Lung (tissue), 12 donors: ENCODE data around the gene CST4. TPM values are rescaled to one million over a fixed set of nuclear protein-coding genes. Genes with fewer than 3 reads are reported as not detected.
A peak's percentile ranks its signal among the peaks of the same experiment; 100 is the strongest.

ENCODE experiments used
- ATAC-seq: fragments of 200-7000 bp; cut with Tn5 transposase; one replicate; pipeline ENCODE4 v1.9.1; 2020; ENCODE audit warnings: moderate number of reproducible peaks; ENCODE audit not compliant: insufficient read depth, low FRiP score
- DNase-seq, 3 donors: peaks; one replicate each; pipeline ENCODE4 v3.0.0-alpha.2; 2013 to 2017
- H3K27ac ChIP-seq, 2 donors: one replicate each; pipeline ENCODE4 v1.5.1; 2013; ENCODE audit warnings: mild to moderate bottlenecking in 2 of 2, moderate library complexity in 2 of 2, control low read depth in 1 of 2, inconsistent platforms in 1 of 2, low read depth in 1 of 2, low read length in 1 of 2
- H3K27me3 ChIP-seq, 3 donors: one replicate each; pipeline ENCODE4 v1.5.1; 2013; ENCODE audit warnings: low read length in 2 of 3; ENCODE audit not compliant: control insufficient read depth in 3 of 3, insufficient read depth in 3 of 3
- H3K36me3 ChIP-seq, 4 donors: one replicate each; pipeline ENCODE4 v1.5.1; 2013; ENCODE audit warnings: low read length in 4 of 4, mild to moderate bottlenecking in 1 of 4, moderate library complexity in 1 of 4; ENCODE audit not compliant: control insufficient read depth in 4 of 4, insufficient read depth in 4 of 4
- H3K4me1 ChIP-seq, 5 donors: one replicate each; pipeline ENCODE4 v1.5.1; 2013; ENCODE audit warnings: low read length in 5 of 5, mild to moderate bottlenecking in 2 of 5, moderate library complexity in 1 of 5; ENCODE audit not compliant: control insufficient read depth in 5 of 5, insufficient read depth in 5 of 5
- H3K4me3 ChIP-seq: one replicate; pipeline ENCODE4 v1.5.1; 2013; ENCODE audit warnings: mild to moderate bottlenecking, control low read depth, moderate library complexity
- H3K9ac ChIP-seq, 2 donors: one replicate each; pipeline ENCODE4 v1.5.1; 2013; ENCODE audit warnings: low read length in 2 of 2, control low read depth in 1 of 2; ENCODE audit not compliant: insufficient read depth in 1 of 2
- H3K9me3 ChIP-seq, 4 donors: one replicate each; pipeline ENCODE4 v1.5.1; 2013; ENCODE audit warnings: low read length in 3 of 4, mild to moderate bottlenecking in 1 of 4, moderate library complexity in 1 of 4; ENCODE audit not compliant: control insufficient read depth in 4 of 4, insufficient read depth in 3 of 4
- WGBS, 2 donors: extraction: QIAGEN DNeasy Blood & Tissue Kit; methylation state at CpG; one replicate each; pipeline ENCODE4 v1.1.7; 2013; 5-methylcytosine and 5-hydroxymethylcytosine counted together
- polyA plus RNA-seq, 2 donors: library from polyadenylated mRNA; stranded (reverse); fragments of 200-250 nt; gene quantifications; one replicate each; pipeline ENCODE4 v1.2.1, GENCODE V29; 2013
- total RNA-seq, 2 donors: library from RNA; depleted of rRNA in 1 of 2; stranded (reverse); fragments of >200 nt in 1 of 2; gene quantifications; one replicate each; pipeline ENCODE4 v1.2.1, GENCODE V29; 2014 to 2021
- TF ChIP-seq, protein P1 (sequence below): IDR thresholded peaks from 2 replicates; pipeline ENCODE4 v1.5.1; 2012; ENCODE audit warnings: mild to moderate bottlenecking; ENCODE audit errors: control extremely low read depth, extremely low read depth
- donor health status: control.
- donor health status: control.
- donor health status: Bipolar disorder and iron deficiency.
- donor health status: healthy.
- donor health status: DM: yes; HTN: yes; CAD: no.

The CST4 gene
- total and polyA plus RNA-seq, 4 donors: not detected

DNA sequence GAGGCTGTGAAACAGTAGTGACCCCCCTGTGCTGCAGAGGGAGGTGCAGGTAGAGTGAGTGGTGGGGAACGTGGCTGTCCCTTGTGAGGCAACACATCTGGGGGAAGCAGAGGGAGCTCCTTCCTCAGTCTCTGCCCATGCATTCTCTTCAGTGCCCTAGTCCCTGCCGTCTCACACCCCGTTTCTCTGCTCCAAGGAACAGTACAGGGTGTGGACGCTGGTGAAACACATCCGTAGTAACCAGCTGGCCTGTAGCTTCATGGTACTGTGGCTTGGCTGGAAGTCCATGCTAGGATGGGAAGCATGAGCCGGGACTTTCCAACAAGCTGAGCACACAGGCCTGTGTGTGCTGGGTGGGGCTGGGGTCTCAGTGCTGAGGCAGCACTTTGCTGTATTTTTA, 25.7 kb downstream of the CST4 start:
- TF ChIP-seq, protein P1, sequence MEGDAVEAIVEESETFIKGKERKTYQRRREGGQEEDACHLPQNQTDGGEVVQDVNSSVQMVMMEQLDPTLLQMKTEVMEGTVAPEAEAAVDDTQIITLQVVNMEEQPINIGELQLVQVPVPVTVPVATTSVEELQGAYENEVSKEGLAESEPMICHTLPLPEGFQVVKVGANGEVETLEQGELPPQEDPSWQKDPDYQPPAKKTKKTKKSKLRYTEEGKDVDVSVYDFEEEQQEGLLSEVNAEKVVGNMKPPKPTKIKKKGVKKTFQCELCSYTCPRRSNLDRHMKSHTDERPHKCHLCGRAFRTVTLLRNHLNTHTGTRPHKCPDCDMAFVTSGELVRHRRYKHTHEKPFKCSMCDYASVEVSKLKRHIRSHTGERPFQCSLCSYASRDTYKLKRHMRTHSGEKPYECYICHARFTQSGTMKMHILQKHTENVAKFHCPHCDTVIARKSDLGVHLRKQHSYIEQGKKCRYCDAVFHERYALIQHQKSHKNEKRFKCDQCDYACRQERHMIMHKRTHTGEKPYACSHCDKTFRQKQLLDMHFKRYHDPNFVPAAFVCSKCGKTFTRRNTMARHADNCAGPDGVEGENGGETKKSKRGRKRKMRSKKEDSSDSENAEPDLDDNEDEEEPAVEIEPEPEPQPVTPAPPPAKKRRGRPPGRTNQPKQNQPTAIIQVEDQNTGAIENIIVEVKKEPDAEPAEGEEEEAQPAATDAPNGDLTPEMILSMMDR: no peak
- ATAC-seq: no peak

DNA sequence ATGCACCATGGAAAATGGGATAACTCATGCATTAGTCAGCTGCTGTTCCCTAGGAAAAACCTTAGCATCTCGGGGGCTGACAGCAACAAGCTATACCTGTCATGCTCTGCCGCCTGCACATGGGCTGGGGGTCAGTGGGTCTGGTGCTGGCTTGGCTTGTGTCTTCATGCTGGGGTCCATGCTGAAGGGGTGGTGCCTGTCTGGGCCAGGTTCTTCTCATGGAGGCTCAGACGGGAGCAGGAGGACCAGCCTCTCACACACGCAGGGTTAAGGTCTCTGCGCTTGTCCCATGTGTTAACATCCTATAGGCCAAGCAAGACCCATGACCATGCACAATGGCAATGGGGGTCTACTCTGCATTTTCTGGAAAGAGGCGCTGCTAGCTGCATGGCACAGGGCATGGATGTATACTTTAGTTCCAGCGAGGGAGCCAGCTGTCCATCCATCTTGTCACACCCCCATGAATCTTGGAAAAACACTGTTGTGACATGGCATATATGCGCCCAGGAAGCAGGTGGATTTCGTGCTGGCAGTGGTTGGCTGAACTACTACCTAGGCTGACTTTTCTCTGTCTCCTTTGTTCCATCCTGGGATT, 26.5 kb downstream of the CST4 start:
- no peaks in the 10 kb centered on the region for H3K36me3 ChIP-seq
- ATAC-seq (no peak), DNase-seq (no peak)
- H3K9me3 ChIP-seq: no peaks in the 10 kb centered on the region
- TF ChIP-seq, protein P1: no peak
- peaks cover 0 to 13% (median 2%) of the 10 kb centered on the region in 5 donors for H3K4me1 ChIP-seq
- H3K9ac ChIP-seq: no peak overlapping the region
- no peak overlapping the region for H3K27ac ChIP-seq
- H3K4me3 ChIP-seq: peak overlapping the region; percentile 1
- no peaks in the 10 kb centered on the region for H3K27me3 ChIP-seq
- WGBS, 2 donors: 93 to 95% methylated on average over 9 of the region's 9 CpGs

More for the DNA sequence above, 25.7 kb downstream of the CST4 start:
- H3K4me3 ChIP-seq: no peak overlapping the region
- peaks cover 0 to 13% (median 3%) of the 10 kb centered on the region in 5 donors for H3K4me1 ChIP-seq
- H3K27ac ChIP-seq: no peak overlapping the region
- no peaks in the 10 kb centered on the region for H3K27me3 ChIP-seq
- no peak overlapping the region for H3K9ac ChIP-seq
- H3K9me3 ChIP-seq: peaks cover 0 to 3% (median 0%) of the 10 kb centered on the region in 4 donors
- 78 to 85% methylated on average over 6 of the region's 6 CpGs for WGBS, 2 donors
- no peak for DNase-seq
- no peaks in the 10 kb centered on the region for H3K36me3 ChIP-seq

DNA sequence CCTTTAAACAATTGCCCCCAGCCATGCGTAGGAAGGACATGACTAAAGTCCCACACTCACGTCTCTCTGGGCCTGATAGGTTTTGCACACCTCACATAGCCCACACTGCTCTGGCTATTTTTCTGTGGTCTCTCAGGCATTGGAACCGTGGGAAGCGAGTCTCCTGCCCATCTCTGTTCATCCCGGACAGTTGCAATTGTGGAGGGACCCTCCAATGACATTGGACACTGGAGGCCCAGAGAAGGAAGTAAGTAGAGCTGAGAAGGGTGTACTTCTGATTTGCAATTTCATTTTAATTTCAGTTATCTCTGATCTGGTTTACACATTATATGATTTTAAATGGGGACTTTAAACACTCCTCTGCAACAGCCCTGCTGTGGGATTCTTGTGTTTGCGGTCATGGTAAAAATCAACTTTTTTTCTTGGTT, 27.8 kb downstream of the CST4 start:
- whole genome bisulfite sequencing, 2 donors: 94 to 96% methylated on average over 6 of the region's 6 CpGs

More for the DNA sequence above, 27.8 kb downstream of the CST4 start:
- Histone ChIP-seq H3K9ac (no peak overlapping the region), H3K9me3 (no peaks in the 10 kb centered on the region), H3K27ac (no peak overlapping the region), H3K27me3 (no peaks in the 10 kb centered on the region), H3K4me3 (no peak overlapping the region), H3K36me3 (no peaks in the 10 kb centered on the region), H3K4me1 (peaks cover 0 to 17% (median 4%) of the 10 kb centered on the region in 5 donors)
- DNase-seq (no peak), ATAC-seq (no peak)
- TF ChIP-seq, protein P1: no peak
